GM21423 (cell line): Measurements from ENCODE around the gene RALGPS1.
"Not testable (repeated sequence)": the region's sequence is repeated elsewhere in the genome, so short reads cannot be mapped to it uniquely, and the experiment has no call there.

Source experiments
- ATAC-seq: cut with Tn5 transposase; IDR thresholded peaks from one replicate; pipeline ENCODE4 v1.9.1; 2021; ENCODE audit warnings: mild to moderate bottlenecking, moderate library complexity; ENCODE audit not compliant: unreplicated experiment

The RALGPS1 gene

DNA sequence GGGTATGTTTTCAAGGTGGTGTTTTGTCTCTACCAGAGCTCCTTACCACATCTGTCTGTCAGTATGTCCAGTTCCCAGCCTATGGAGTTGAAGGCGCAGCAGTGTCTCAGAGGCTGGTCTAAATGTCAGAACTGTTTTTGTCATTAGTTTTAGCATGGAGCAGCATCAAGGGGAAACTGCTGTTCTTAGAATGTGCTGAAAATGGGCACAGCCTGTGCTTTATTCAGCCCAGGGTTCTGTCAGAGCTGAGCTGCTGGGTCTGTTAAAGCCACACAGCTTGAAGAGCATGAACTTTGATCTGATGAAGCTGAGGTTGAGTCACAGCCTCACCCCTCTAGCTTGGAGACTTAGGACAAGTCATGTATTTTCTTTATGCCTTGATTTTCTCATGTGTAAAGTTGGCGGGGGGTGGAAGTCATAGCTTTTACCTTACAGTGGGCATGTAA lies 71.9 kb downstream of the RALGPS1 start:
- ATAC-seq: no peak

DNA sequence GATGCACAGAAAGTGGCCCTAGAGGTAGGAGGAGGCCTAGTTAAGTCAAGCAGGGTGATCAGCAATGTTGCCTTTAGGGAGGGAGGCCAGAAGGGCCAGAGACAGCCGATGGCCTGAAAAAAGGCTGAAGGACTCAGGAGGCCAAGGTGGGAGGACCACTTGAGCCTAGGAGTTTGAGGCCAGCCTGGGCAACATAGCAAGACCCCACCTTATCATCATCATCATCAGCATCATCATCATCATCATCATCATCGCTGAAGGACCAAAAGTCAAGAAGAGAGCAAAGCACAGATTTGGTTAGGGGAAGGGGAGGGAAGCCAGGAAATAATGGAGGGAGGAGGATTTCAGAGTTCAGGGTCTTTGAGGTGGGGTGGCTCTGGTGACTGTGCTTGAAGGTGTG lies 74.3 kb downstream of the RALGPS1 start:
- ATAC-seq: no peak

DNA sequence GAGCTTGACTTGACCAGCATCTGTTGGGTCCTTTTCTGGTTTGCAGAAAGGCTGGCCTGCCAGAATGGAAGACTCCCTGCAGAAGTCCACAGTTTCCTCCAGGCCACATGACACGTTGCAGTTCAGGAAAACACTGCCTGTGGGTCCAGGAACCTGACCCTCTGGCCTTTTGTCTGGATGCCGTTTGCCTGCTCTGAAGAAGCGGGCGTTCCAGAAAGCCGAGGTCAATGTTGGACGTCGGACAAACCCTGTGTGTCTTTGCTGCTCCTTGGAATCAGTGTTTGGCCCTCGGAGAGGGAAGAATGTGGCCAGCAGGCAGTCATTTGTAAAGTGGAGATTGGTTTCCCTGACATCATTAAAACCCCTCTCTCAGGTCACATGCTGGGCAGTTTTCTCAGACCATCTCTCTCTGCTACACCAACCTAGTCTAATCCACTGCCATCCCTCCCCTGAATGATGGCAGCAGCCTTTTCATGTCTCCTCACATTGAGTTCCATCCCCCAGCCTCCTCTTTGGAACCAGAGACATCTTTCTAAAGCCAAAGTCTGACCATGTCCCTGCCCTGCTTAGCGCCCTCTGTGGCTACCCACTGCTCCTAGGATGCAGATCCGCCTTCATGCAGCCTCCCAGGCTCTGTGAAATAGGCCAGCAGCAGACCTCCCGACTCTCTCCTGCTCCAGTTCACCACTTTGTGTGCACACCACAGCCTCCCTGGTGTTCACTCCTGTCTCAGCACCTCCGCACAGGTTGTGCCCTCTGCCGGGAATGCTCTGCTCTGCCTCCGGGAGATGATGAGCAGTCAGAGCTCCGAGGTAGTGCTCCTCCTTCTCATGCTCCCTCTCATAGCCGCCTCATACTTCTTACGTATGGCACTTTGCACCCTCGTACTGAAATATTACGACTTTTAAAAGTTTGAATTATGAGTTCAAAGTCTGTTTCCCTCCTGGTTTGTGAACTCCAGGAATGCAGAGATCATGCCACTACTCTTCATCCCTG lies 75.6 kb downstream of the RALGPS1 start:
- no peak for ATAC-seq

DNA sequence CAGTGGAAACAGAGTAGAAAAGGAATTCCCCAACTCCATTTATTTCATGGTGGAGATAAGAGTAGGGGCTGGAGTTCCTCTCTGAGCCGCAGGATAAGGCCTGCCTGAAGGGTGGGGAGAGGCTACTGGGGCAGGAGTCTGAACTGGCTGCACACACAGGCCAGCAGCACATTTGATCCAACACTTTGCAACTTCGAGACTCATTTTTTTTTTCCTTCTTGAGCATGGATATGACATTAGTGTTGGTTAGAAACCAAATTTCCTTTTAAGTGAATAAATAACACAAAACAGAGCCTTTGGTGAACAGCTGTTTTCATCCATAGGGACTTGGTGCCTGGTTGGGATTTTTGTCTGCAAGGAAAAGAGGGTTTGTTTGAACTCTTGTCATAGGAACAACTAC lies 76.6 kb downstream of the RALGPS1 start:
- ATAC-seq: no peak

DNA sequence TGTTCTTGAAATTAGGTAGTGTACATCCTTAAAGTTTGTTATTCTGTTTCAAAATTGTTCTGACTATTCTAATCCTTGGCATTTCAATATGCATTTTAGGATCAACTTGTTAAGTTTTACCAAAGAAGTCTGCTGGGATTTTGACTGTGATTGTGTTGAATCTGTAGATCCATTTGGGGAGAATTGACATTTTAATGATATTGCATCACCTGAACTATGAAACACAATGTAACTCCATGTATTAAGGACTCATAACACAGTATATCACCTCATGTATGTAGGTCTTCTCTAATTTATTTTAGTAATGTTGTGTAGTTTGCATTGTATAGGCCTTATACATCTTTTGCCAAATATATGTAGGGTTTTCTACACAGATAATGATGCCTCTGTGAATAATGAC lies 77.8 kb downstream of the RALGPS1 start:
- ATAC-seq: no peak

DNA sequence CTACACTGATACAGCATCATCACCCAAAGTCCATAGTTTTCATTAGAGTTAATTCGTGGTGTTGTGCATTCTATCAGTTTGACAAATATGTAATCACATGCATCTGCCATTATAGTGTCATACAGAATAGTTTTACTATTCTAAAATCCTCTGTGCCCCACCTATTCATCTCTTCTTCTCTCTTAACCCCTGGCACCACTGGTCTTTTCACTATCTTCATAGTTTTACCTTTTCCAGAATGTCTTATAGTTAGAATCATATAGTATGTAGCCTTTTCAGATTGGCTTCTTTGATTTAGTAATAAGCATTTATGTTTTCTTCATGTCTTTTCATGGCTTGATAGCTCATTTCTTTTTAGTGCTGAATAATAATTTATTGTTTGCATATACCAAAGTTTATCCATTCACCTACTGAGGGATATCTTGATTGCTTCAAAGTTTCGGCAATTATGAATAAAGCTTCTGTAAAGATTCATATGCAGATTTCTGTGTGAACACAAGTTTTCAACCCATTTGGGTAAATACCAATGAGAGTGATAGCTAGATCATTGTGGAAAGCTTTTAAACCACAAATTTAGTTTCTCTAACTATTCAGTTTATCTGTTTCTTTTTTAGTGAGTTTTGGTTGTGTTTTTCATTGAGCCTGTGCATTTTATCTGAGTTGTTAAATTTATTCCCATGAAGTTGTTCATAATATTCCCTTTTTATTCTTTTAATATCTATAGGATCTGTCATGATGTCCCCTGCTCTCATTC lies 84.9 kb downstream of the RALGPS1 start:
- ATAC-seq: no peak

DNA sequence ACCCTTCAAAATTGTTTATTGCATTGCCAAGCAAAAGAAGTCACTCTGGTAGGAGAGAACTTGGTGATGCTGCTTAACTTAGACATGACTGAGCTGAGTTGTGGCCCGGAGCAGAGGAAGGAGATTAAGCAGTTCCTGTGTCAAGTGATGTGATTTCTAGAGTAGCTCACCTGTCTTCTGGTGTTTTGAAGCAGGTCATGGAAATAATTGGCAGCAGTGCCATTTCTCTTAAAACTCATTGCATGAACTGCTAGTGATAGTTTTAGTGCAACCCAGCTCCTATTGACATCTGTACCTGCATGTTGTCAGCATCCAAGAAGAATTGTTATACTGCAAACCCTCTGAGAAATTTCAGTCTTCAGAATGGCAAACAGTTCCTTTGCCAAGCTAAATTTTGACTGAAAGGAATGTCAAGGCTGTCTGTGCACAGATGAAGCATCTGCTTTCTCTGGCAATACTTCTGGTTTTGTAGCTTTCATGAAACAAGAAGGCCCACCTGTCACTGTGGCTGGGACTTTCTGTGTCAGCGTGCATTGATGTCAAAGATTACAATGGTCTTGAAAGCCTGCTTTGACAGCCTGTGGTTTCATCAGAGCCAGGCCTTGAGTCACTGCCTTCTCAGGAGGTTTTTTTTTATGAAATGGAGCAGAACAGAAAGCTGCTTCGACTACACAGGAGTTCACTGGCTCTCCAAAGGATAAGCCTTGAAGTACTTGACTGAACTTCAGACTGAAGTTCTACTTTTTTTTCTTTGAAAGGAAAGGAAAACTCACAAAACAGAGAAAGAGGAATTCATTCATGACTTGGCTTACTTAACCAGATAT lies 90.6 kb downstream of the RALGPS1 start:
- peak; percentile 91 for ATAC-seq

DNA sequence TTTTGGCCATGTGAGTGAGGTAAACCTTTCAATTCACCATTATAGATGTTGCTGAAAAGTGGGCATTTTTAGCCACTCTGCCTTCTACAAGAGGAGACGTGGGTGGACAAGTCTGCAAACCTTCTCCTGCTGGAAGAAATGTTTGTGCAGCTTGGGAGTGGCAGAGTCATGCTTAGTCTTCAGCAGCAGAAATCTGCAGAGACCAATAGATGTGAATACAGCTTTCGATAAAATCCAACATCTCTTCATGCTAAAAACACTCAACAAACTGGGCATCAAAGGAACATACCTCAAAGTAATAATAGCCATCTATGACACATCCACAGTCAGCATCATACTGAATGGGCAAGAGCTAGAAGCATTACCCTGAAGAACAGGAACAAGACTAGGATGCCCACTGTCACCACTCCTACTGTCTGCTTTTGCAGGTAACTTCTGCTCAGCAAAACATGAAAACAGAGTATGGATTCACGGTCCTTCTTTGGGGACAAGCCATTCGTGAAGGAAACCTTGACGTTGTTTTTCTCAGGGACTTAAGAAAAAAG lies 91.3 kb downstream of the RALGPS1 start:
- ATAC-seq: no peak

DNA sequence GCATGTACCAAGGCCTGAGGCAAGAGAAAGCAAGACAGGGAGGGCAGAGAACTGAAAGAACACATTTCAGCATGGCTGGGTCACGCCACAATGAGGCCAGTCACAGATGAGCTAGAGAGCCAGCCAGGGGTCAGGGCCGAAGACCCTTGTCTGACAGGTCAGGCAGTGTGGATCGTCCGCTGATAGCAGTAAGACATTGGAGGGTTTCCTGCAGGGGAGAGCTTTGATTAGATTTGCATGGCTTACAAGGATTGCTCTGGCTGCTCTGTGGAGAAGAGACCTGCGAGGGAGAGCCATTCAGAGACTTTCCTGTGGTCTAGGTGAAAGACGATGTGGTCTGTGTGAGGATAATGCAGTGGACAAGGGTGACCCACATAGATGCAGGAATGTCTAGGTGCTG lies 93.1 kb downstream of the RALGPS1 start:
- no peak for ATAC-seq

DNA sequence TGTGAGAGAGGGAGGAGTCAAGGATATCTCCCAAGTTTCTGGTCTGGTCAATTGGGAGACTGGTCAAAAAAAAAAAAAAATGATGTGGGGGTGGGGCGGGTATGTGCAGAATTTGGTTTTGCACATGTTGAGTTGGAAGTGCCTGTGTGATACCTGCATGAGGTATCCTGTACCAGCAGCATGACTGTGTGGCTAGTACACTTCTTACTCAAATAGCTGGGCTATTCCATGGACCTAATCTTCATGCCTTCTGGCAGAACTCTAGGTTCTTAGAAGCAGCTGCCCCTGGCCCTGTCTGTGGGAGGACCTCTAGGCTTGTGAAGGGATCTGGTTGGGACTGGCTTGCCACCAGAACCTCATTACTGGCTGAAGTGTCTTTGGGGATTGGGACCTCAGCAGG lies 93.5 kb downstream of the RALGPS1 start:
- ATAC-seq: no peak

DNA sequence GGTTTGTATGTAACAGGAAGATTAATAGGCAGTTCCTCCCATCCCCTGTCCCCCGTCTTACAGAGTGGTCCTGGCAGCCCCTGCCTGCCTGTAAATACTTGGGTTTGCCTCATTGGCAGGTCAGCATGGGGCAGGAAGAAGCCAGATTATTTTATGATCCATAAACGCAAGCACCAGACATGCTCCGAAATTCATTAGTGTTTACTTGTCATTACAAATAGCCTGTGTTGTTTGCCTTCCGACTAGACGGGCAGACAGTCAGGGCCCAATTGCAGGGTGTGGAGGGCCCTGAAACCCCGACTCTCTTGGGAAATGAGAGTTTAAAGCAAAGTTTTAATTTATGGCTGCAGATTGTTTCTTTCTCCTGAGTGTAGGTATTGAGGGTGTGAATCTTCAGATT lies 97.2 kb downstream of the RALGPS1 start:
- no peak for ATAC-seq

DNA sequence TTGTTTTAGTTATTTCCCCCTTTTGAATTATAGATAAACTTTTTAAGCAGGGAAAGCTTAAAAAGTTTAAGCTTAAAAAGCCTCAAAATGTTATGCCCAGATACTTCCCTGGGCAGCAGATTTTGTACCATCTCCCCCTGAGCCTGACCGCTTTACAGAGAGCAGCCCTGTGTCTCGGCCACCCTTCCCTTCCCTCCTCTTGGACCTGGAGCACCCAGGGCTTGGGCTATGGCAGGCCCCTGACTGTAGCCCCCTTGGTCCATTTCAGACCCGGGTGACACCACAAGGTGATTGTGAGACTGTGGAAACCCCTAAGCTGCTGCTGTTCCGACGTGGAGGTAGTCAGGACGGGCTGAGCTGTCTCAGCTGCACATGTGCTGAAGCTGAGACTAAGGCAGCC lies 97.7 kb downstream of the RALGPS1 start:
- no peak for ATAC-seq

DNA sequence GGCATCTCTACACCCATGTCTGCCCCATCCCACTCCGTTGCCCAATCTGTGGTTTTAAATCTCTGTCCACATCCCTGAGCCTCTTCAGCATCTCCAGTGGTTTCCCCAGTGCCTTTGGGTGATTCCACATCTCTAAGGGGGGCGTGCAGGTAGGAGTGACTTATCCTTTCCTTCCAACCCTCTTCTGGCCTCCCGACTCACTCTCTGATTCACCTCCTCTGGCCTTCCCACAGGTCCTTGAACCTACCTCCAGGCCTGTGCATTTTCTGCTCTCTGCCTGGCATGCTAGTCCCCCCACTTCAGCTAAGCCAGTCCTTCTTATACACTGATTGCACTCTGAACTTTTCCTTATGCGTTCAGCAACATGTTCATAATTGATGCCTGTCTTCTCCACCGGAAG lies 99.0 kb downstream of the RALGPS1 start:
- ATAC-seq: no peak

DNA sequence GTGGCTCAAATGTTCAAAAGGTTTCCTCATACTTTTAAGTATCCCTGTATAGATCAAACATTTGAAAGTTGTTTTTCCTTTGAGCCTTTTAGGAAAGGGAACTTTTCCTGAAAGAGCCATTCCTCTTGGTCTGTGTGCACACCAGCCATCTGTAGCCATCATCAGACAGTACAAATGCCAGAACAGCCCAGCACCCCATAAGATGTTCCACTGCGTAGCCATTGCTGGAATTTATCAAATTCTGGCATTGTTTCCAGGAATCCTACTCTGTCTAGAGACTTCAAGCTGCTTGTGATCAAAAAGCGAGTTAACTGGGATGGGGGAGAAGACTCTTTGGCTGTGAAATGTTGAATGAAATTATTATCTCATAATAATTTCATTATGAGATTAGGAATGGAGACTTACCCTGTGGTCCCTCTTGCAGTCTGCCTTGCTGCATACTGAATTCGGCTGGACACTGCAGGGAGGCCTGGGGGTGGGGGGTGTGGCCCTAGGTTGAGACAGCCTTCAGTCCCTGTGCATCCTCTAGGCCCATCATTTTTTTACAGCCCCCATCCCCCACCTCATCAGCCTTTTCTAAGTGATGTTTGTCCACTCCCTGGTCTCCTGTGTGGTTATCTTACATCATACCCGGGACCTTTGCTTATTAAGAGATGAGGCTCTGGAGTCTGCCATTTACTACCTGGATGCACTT lies 99.8 kb downstream of the RALGPS1 start:
- no peak for ATAC-seq

DNA sequence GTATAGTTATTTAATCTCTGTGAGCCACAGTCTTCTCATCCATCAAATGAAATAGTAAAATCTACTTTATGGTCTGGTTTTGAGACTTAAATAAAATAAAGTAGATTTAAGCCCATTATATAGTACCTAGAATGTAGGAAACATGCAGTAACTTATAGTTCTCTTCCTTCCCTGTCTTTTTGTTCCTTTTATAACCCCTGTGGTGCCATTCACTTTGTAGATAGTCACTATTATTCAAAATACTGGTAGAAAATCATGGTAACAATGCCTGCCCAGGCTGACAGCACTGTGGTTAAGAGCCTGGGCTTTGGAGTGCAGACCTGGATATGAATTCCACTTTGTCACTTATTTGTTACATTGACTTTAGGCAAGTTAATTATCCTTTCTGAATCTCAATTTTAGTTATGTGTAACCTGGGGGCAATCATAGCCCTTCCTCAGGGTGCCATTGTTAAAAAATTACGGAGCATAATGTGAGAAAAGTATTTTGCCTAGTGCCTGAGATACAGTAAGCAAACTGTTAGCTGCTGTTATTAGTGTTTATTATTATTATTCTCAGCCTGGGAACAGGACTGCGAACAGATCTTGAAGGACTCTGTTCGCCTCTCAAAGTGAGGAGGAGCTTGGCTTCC lies 100.4 kb downstream of the RALGPS1 start:
- no peak for ATAC-seq

DNA sequence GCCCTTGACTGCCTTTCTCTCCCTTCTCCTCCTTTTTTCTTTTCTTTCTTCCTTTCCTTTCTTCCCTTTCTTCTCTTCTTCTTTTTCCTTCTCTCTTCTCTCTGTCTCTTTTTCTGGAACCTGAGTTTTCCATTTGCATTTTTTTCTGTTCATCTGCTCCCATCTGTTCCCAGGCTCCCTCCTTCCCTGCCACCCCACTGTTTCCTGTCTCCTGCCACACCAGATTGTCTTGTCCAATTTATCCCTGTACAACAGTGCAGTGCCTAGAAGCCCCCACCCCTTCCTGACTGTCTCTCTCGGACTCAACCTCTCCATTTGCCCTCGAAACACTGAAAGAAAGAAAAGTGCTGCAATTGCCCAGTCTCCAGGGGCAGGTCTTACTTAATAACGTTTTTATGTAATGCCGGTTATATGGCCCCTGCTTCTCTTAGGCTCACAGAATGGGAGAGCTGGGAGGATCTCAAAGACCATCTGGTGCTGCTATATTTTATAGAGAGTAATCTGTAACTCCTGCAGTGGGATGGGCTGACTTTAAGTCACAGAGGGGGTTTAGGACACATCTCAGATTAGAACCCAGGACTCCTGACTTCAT lies 101.4 kb downstream of the RALGPS1 start:
- ATAC-seq: no peak

DNA sequence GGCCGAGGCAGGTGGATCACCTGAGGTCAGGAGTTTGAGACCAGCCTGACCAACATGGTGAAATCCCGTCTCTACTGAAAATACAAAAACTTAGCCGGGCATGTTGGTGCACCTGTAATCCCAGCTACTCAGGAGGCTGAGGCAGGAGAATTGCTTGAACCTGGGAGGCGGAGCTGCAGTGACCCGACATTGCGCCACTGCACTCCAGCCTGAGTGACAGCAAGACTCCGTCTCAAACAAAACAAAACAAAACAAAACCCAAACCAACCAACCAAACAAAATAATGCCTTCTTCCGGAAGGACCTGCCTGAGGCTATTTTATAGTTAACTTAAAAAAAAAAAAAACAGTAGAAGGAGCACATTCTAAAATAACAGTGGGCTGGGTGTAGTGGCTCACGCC lies 103.4 kb downstream of the RALGPS1 start:
- ATAC-seq: not testable (repeated sequence)

DNA sequence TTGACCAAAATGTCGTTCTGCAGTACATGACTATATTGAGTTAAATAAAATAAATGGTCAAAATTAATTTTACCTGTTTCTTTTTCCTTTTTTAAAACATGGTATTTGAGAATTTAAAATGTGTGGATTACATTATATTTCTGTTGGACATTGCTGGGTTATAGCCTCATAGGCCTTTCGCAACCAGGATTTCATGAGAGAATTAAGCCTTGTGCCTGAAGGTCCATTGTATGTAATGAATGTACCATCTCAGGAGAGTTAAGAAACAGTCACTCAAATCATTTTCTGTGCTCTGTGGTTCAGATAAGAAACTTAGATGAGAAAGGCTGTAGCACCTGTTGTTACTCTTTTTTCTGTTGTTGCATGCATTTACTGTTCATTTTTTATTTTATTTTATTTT lies 104.4 kb downstream of the RALGPS1 start:
- no peak for ATAC-seq

DNA sequence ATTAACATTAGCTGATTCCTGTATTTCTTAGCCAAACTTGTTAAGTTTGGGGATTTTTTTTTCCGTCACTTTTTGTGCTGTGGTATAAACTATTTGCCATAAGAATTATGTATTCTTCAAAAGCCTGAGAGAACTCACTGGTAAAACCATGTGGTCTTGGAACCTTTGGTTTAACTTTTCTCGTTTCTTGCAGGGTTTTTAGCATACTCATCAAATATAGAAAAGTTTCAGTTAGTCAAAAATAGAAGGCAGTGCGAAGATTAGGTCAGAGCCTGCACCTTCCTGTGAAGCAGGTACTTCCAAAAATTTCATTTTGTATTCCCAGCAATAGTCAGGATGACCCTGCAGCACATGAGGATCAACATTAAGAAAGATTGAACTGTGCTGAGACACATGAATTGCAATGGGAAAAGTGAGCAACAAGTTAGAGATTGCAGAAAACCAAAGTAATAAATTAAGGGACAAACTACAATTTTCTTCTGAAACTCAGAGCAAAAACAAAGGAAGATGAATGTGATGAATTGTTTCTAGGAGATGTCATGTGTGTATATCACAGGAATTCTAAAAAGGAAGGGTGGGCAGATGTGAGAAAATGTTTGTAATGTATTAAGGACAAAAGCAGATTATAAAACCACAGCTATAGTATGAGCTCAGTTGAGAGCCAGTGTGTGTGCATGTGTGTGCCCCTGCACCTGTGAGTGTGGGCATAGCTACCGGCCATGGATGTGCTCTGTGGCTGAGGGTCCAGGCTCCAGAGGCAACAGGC lies 105.6 kb downstream of the RALGPS1 start:
- no peak for ATAC-seq
